ENCODE measurements around the gene ADK. TPM values are rescaled to one million over a fixed set of nuclear protein-coding genes. Genes with fewer than 3 reads are reported as not detected.

Gene ADK
- polyA plus RNA-seq, 1 donor (not counting 4 experiments of a cell fraction or from before 2014, with no cell fraction given) = 139 TPM

- Histone ChIP-seq H3K4me3 (ENCODE audit: control insufficient read depth in 2 of 3, extremely low read depth in 1 of 3, insufficient read depth in 2 of 3, low read depth in 1 of 3, low read length in 3 of 3) (no peak overlapping the region), H2AFZ (ENCODE audit: control insufficient read depth, low read length) (no peak overlapping the region), H3K4me1 (ENCODE audit: control insufficient read depth, extremely low read depth, insufficient read depth, low read length) (no peaks in the 10 kb centered on the region), H4K20me1 (ENCODE audit: control insufficient read depth, extremely low read depth, insufficient read depth, low read length) (no peaks in the 10 kb centered on the region), H3K79me2 (ENCODE audit: control insufficient read depth, insufficient read depth, low read length) (no peaks in the 10 kb centered on the region), H3K9me3 (ENCODE audit: control insufficient read depth, low read depth, low read length) (no peaks in the 10 kb centered on the region), H3K27me3 (ENCODE audit: control insufficient read depth, extremely low read depth, insufficient read depth, low read length) (no peaks in the 10 kb centered on the region), H3K36me3 (ENCODE audit: control insufficient read depth in 2 of 2, extremely low read depth in 1 of 2, insufficient read depth in 2 of 2, low read length in 2 of 2) (peaks cover 3 to 5% of the 10 kb centered on the region in 2 experiments), H3K9ac (ENCODE audit: control insufficient read depth, extremely low read depth, insufficient read depth, low read length) (no peak overlapping the region), H3K9me1 (ENCODE audit: control insufficient read depth, extremely low read depth, insufficient read depth, low read length) (no peaks in the 10 kb centered on the region), H3K27ac (ENCODE audit: control insufficient read depth, insufficient read depth, low read length) (no peak overlapping the region), H3K4me2 (ENCODE audit: control insufficient read depth, extremely low read depth, insufficient read depth, low read depth, low read length) (no peak overlapping the region)
- TF ChIP-seq EZH2 (IDR thresholded peaks at IDR 0.05; ENCODE audit: low read length) (no peak), CTCF (optimal IDR thresholded peaks at IDR 0.05 in 1 of 3, IDR thresholded peaks at IDR 0.05 in 1 of 3, conservative IDR thresholded peaks at IDR 0.05 in 1 of 3; ENCODE audit: extremely low read depth in 1 of 3, insufficient read depth in 2 of 3, low read length in 3 of 3) (no peak)
- dilution Hi-C loops (cut with MboI; ENCODE audit: extremely low pct_ligation_motif_present, low sequenced_read_pairs) = no loop called here
- no peak for DNase-seq (ENCODE audit: low read depth, low spot score)
- no peak for FAIRE-seq
These were observed 553.8 kb downstream of the ADK start for GRCh38 chr10:74704629-74705357.

- Histone ChIP-seq H3K9ac (ENCODE audit: control insufficient read depth, extremely low read depth, insufficient read depth, low read length) (no peak overlapping the region), H3K4me1 (ENCODE audit: control insufficient read depth, extremely low read depth, insufficient read depth, low read length) (no peaks in the 10 kb centered on the region), H3K4me3 (ENCODE audit: control insufficient read depth in 2 of 3, extremely low read depth in 1 of 3, insufficient read depth in 2 of 3, low read depth in 1 of 3, low read length in 3 of 3) (no peak overlapping the region), H3K79me2 (ENCODE audit: control insufficient read depth, insufficient read depth, low read length) (no peaks in the 10 kb centered on the region), H2AFZ (ENCODE audit: control insufficient read depth, low read length) (no peak overlapping the region), H3K9me1 (ENCODE audit: control insufficient read depth, extremely low read depth, insufficient read depth, low read length) (no peaks in the 10 kb centered on the region), H3K36me3 (ENCODE audit: control insufficient read depth in 2 of 2, extremely low read depth in 1 of 2, insufficient read depth in 2 of 2, low read length in 2 of 2) (peaks cover 3 to 5% of the 10 kb centered on the region in 2 experiments), H3K27ac (ENCODE audit: control insufficient read depth, insufficient read depth, low read length) (no peak overlapping the region), H3K4me2 (ENCODE audit: control insufficient read depth, extremely low read depth, insufficient read depth, low read depth, low read length) (no peak overlapping the region), H3K27me3 (ENCODE audit: control insufficient read depth, extremely low read depth, insufficient read depth, low read length) (no peaks in the 10 kb centered on the region), H3K9me3 (ENCODE audit: control insufficient read depth, low read depth, low read length) (no peaks in the 10 kb centered on the region), H4K20me1 (ENCODE audit: control insufficient read depth, extremely low read depth, insufficient read depth, low read length) (no peaks in the 10 kb centered on the region)
- dilution Hi-C loops (cut with MboI; ENCODE audit: extremely low pct_ligation_motif_present, low sequenced_read_pairs) = no loop called here
- no peak for FAIRE-seq
- DNase-seq (ENCODE audit: low read depth, low spot score) = no peak
- TF ChIP-seq EZH2 (IDR thresholded peaks at IDR 0.05; ENCODE audit: low read length) (no peak), CTCF (optimal IDR thresholded peaks at IDR 0.05 in 1 of 3, IDR thresholded peaks at IDR 0.05 in 1 of 3, conservative IDR thresholded peaks at IDR 0.05 in 1 of 3; ENCODE audit: extremely low read depth in 1 of 3, insufficient read depth in 2 of 3, low read length in 3 of 3) (no peak)
These were observed 554.4 kb downstream of the ADK start for GRCh38 chr10:74705358-74705980.
